GM21367 (cell line): Measurements from ENCODE around the gene TOLLIP.

Source experiments
- ATAC-seq: cut with Tn5 transposase; IDR thresholded peaks from one replicate; pipeline ENCODE4 v1.9.1; 2021; ENCODE audit not compliant: unreplicated experiment

Gene TOLLIP

GRCh38 chr11:1224491-1225385, 84.7 kb downstream of the TOLLIP start:
- no peak for ATAC-seq
